Natural killer cell (primary cell): ENCODE measurements around the gene MTRF1. TPM values are rescaled to one million over a fixed set of nuclear protein-coding genes. Genes with fewer than 3 reads are reported as not detected.

ENCODE experiments used
- ATAC-seq, 3 donors: fragments of 150-1000 bp in 2 of 3; fragments of 200-7000 bp in 1 of 3; cut with Tn5 transposase; 1 replicate in 1 of 3; 2 replicates in 2 of 3; pipeline ENCODE4 v1.10.0; 2021; ENCODE audit warnings: mild to moderate bottlenecking in 2 of 3, moderate library complexity in 2 of 3
- DNase-seq, 2 donors: peaks; one replicate each; pipeline versions ENCODE4 v3.0.0 to v3.0.0-alpha.2; 2013 to 2021; ENCODE audit warnings: mixed read lengths in 1 of 2
- H3K27ac ChIP-seq: one replicate; pipeline ENCODE4 v1.5.1; 2013; ENCODE audit warnings: mild to moderate bottlenecking, low read length
- H3K27me3 ChIP-seq: one replicate; pipeline ENCODE4 v1.6.1; 2013; ENCODE audit warnings: low read length; ENCODE audit not compliant: control insufficient read depth, insufficient read depth
- H3K36me3 ChIP-seq: one replicate; pipeline ENCODE4 v1.6.1; 2013; ENCODE audit warnings: low read length; ENCODE audit not compliant: control insufficient read depth, insufficient read depth
- H3K4me1 ChIP-seq: one replicate; pipeline ENCODE4 v1.6.1; 2013; ENCODE audit warnings: low read length; ENCODE audit not compliant: control insufficient read depth, insufficient read depth
- H3K4me3 ChIP-seq: one replicate; pipeline ENCODE4 v1.5.1; 2013; ENCODE audit warnings: low read length
- H3K9me3 ChIP-seq: one replicate; pipeline ENCODE4 v1.6.1; 2013; ENCODE audit warnings: low read length; ENCODE audit not compliant: control insufficient read depth, insufficient read depth
- H3K27ac Mint-ChIP-seq, 2 donors: one replicate each; pipeline ENCODE4 v1.8.0; 2022; ENCODE audit warnings: mild to moderate bottlenecking in 2 of 2, mixed read lengths in 2 of 2, moderate library complexity in 1 of 2
- H3K27me3 Mint-ChIP-seq, 2 donors: one replicate each; pipeline ENCODE4 v1.8.0; 2022; ENCODE audit warnings: low read depth in 2 of 2, mixed read lengths in 2 of 2
- H3K36me3 Mint-ChIP-seq: one replicate; pipeline ENCODE4 v1.8.0; 2022; ENCODE audit warnings: mixed read lengths
- H3K4me1 Mint-ChIP-seq, 2 donors: one replicate each; pipeline ENCODE4 v1.8.0; 2022; ENCODE audit warnings: mixed read lengths in 2 of 2
- H3K4me3 Mint-ChIP-seq: one replicate; pipeline ENCODE4 v1.8.0; 2022; ENCODE audit warnings: mild to moderate bottlenecking, moderate library complexity, mixed read lengths
- H3K9me3 Mint-ChIP-seq, 2 donors: one replicate each; pipeline ENCODE4 v1.8.0; 2022; ENCODE audit warnings: mixed read lengths in 2 of 2
- CTCF ChIP-seq: fragments of 200-600 bp; IDR thresholded peaks from one replicate; pipeline ENCODE4 v1.8.0; 2022; ENCODE audit warnings: antibody characterized with exemption
- WGBS: methylation state at CpG from one replicate; pipeline ENCODE4 v1.1.7; 2013; ENCODE audit warnings: missing lambda C conversion rate; ENCODE audit not compliant: insufficient coverage; 5-methylcytosine and 5-hydroxymethylcytosine counted together
- intact Hi-C: fragments of 100-400 bp; cut with micrococcal nuclease; formaldehyde crosslinking; loops from one replicate; pipeline ENCODE4 v1.14.2; 2022
- total RNA-seq, 4 donors: library from RNA; stranded (reverse); fragments of 120-200 nt in 1 of 4; gene quantifications; one replicate each; pipeline versions ENCODE4 v1.2.3 to v1.2.4, GENCODE V29; 2013 to 2022

The MTRF1 gene
- total RNA-seq, 3 donors from 2014 or later (not counting 1 experiment from before 2014, with no cell fraction given), result 20.3 to 24.1 (median 24.0) TPM

- DNase-seq (no peak), ATAC-seq (no peak)
- intact Hi-C loops, result no loop called here
- TF ChIP-seq CTCF, result no peak
- peaks cover 9% of the 10 kb centered on the region for H3K36me3 Mint-ChIP-seq
- Histone ChIP-seq H3K27me3 (no peaks in the 10 kb centered on the region), H3K4me1 (peaks cover 3% of the 10 kb centered on the region), H3K36me3 (peaks cover 16% of the 10 kb centered on the region), H3K4me3 (no peak overlapping the region), H3K27ac (no peak overlapping the region), H3K9me3 (no peaks in the 10 kb centered on the region)
- no peak overlapping the region for H3K4me3 Mint-ChIP-seq
- H3K27ac Mint-ChIP-seq, result peak overlapping the region; percentile 67 to 69
- H3K4me1 Mint-ChIP-seq, result peaks cover 16 to 18% of the 10 kb centered on the region in 2 donors
- WGBS, result 98% methylated on average over 2 of the region's 4 CpGs
- no peaks in the 10 kb centered on the region for H3K9me3 Mint-ChIP-seq
- H3K27me3 Mint-ChIP-seq, result no peaks in the 10 kb centered on the region
Observed at GRCh38 chr13:41232578-41233480, 30.5 kb downstream of the MTRF1 start.

GRCh38 chr13:41231786-41232185 is 31.6 kb downstream of the MTRF1 start:
- peaks cover 9% of the 10 kb centered on the region for H3K36me3 Mint-ChIP-seq
- intact Hi-C loops, result no loop called here
- H3K4me3 Mint-ChIP-seq, result no peak overlapping the region
- ATAC-seq (peak; percentile 40 to 63 (median 46)), DNase-seq (peak in 1 of 2 donors; percentile 32)
- no peaks in the 10 kb centered on the region for H3K9me3 Mint-ChIP-seq
- Histone ChIP-seq H3K27ac (no peak overlapping the region), H3K9me3 (no peaks in the 10 kb centered on the region), H3K4me1 (peaks cover 3% of the 10 kb centered on the region), H3K27me3 (no peaks in the 10 kb centered on the region), H3K36me3 (peaks cover 16% of the 10 kb centered on the region), H3K4me3 (no peak overlapping the region)
- no peaks in the 10 kb centered on the region for H3K27me3 Mint-ChIP-seq
- peaks cover 16 to 18% of the 10 kb centered on the region in 2 donors for H3K4me1 Mint-ChIP-seq
- 61% methylated on average over 3 of the region's 3 CpGs for WGBS
- TF ChIP-seq CTCF, result no peak
- H3K27ac Mint-ChIP-seq, result peak overlapping the region; percentile 67 to 69

- H3K4me3 Mint-ChIP-seq, result no peak overlapping the region
- intact Hi-C loops, result no loop called here
- H3K9me3 ChIP-seq, result no peaks in the 10 kb centered on the region
- H3K27ac Mint-ChIP-seq, result peak overlapping the region; percentile 67 to 69
- H3K27me3 ChIP-seq, result no peaks in the 10 kb centered on the region
- TF ChIP-seq CTCF, result no peak
- peaks cover 3% of the 10 kb centered on the region for H3K4me1 ChIP-seq
- no peaks in the 10 kb centered on the region for H3K27me3 Mint-ChIP-seq
- no peaks in the 10 kb centered on the region for H3K9me3 Mint-ChIP-seq
- ATAC-seq (no peak), DNase-seq (no peak)
- peaks cover 18% of the 10 kb centered on the region for H3K36me3 ChIP-seq
- WGBS, result 100% methylated on average over 2 of the region's 2 CpGs
- H3K4me3 ChIP-seq, result no peak overlapping the region
- peaks cover 16 to 18% of the 10 kb centered on the region in 2 donors for H3K4me1 Mint-ChIP-seq
- no peak overlapping the region for H3K27ac ChIP-seq
- H3K36me3 Mint-ChIP-seq, result peaks cover 9% of the 10 kb centered on the region
Observed at GRCh38 chr13:41231025-41231677, 32.2 kb downstream of the MTRF1 start.
